SH-SY5Y (cell line): Measurements from ENCODE around the gene ZNF420.

ENCODE experiments used
- GATA2 ChIP-seq: IDR thresholded peaks from 2 replicates; pipeline ENCODE4 v1.6.1; 2011; ENCODE audit warnings: mild to moderate bottlenecking, low read depth, low read length
- GATA3 ChIP-seq: IDR thresholded peaks from 2 replicates; pipeline ENCODE4 v1.6.1; 2011; ENCODE audit warnings: low read depth, mild to moderate bottlenecking, low read length, moderate library complexity

GRCh38 chr19:37172368-37173366 is 94.4 kb downstream of the ZNF420 start, which contains the start of gene ZNF585A:
- TF ChIP-seq GATA2 (no peak), GATA3 (no peak)
